Fibroblast of the aortic adventitia (primary cell): ENCODE data around the gene DOCK1. TPM values are rescaled to one million over a fixed set of nuclear protein-coding genes. Genes with fewer than 3 reads are reported as not detected.

Source experiments
- DNase-seq: peaks from one replicate; pipeline ENCODE4 v3.0.0-alpha.2; 2010; ENCODE audit warnings: low read depth
- H3K4me3 ChIP-seq: 2 replicates; pipeline ENCODE4 v1.5.1; 2011; ENCODE audit warnings: low read depth, mild to moderate bottlenecking, control low read depth, low read length, moderate library complexity
- CTCF ChIP-seq: IDR thresholded peaks from 2 replicates; pipeline ENCODE4 v1.5.1; 2011; ENCODE audit warnings: mild to moderate bottlenecking, low read length, control low read depth, inconsistent platforms; ENCODE audit not compliant: insufficient read depth
- total RNA-seq: library from RNA; depleted of rRNA; stranded (reverse); fragments of >200 nt; gene quantifications from 2 replicates; pipeline ENCODE4 v1.2.3, GENCODE V29; 2012; ENCODE audit warnings: low replicate concordance

Gene DOCK1
- total RNA-seq, 1 donor, result 75.2 TPM

DNA sequence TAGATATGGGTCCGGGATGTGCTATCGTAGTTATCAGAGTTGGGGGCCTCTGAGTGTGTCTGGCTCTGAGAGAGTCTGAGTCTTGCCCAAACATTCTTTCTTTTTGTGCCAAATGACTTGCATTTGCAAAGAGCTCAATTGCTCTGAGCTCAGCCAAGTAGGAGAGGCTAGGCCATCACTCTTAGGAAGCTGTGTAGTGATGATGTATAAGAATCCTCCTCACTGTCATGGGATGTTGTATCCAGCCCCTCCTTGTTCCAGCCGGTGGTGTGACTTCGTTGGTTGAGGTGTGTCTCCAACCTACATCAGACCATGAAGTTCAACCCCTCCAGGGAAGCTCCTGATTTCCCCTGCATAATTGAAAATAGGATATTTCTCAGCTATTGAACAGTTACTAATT lies 546.4 kb downstream of the DOCK1 start:
- no peak overlapping the region for H3K4me3 ChIP-seq
- no peak for DNase-seq
- TF ChIP-seq CTCF, result no peak

GRCh38 chr10:127452568-127452967 lies 547.3 kb downstream of the DOCK1 start:
- no peak for TF ChIP-seq CTCF
- DNase-seq, result no peak
- no peak overlapping the region for H3K4me3 ChIP-seq

DNA sequence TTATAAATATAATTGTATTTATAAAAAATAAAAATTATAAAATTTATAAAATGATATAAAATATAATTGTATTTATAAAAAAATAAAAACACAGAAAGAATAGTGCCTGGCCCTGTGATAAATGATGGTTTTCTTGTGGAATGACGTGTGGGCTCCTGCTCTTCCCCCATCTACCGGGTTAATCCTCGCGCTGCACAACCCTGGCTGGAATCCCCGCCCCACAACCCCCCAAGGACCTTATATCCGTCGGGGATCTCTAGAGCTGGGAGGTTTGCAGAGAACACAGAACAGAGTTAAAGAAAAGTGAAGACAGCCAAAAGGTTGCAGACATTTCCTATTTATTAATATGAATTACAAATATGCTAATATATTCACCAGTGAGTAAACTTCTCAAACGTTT lies 548.5 kb downstream of the DOCK1 start:
- TF ChIP-seq CTCF, result no peak
- no peak for DNase-seq
- H3K4me3 ChIP-seq, result no peak overlapping the region

DNA sequence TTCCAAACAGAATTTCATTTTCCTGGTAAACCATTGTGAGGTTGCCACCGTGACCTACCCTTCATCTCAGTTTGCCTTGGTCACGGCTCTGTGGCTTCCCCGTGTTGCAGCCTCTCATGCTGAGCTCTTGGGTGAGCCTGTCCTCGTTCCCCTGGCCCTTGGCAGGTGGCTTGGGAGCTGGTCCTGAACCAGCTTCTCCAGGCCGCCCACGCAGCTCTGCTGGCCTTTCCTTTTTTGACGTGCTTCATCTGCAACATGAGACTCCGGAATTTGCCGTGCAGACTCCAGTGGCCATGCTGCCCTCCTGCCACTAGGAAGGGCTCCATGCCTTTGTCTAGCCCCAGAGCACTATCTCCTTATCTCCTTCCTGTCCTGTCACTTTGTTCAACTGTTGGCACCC lies 550.9 kb downstream of the DOCK1 start:
- DNase-seq, result no peak
- no peak overlapping the region for H3K4me3 ChIP-seq
- TF ChIP-seq CTCF, result no peak

DNA sequence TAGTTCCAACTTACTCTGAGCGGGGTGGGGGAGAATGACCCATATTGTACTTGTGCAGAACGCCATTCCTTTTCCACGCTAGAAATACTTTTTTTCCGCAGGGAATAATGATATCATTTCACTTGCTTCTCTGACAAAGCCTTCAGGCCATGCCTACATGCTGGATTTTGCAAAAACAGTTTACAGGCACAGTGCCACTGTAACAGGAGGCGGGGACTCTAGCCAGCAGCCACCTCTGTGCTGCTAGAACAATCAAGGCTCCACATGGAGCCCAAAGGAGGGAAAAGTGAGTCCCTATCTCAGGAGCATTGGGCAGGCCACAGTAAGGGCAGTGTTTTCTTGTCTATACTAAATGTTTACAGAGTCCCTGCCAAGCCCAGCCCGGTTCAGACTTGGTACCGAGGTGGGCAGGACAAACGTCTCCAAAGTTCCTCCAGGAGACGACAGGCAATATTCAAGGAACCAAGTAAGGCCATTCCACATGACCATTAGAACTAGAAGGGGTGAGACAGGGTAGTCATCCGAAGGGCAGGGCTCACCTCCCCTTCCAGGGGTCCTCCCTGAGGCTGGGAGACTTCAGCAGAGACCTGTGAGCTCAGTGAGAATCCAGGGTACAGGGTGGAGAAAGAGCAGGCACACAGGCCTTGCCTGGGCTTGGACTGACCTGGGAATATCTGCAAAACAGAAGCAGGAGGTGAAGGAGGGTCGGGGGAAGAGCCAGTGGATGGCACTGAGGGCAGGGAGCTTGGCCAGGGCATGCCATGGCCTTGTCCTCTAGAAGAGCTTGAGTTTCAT lies 553.0 kb downstream of the DOCK1 start:
- DNase-seq, result no peak
- TF ChIP-seq CTCF, result no peak
- no peak overlapping the region for H3K4me3 ChIP-seq

- no peak for TF ChIP-seq CTCF
- no peak overlapping the region for H3K4me3 ChIP-seq
- DNase-seq, result no peak
Observed at GRCh38 chr10:127458829-127459228, 553.6 kb downstream of the DOCK1 start.

GRCh38 chr10:127459918-127460317 lies 554.7 kb downstream of the DOCK1 start:
- DNase-seq, result no peak
- no peak for TF ChIP-seq CTCF
- no peak overlapping the region for H3K4me3 ChIP-seq
